SK-N-SH treated with all-trans-retinoic acid at 6 μM for 48 hours (cell line): Measurements from ENCODE around the gene SMC1B.

Experiments
- PATZ1 ChIP-seq: fragments of 250-450 bp; sonication (Bioruptor Pico); IDR thresholded peaks from 2 replicates; pipeline ENCODE4 v1.8.0; 2020; ENCODE audit warnings: mild to moderate bottlenecking, moderate library complexity, borderline replicate concordance
- ZC3H10 ChIP-seq: fragments of 250-450 bp; sonication (Bioruptor Pico); IDR thresholded peaks from 2 replicates; pipeline ENCODE4 v1.5.1; 2021; ENCODE audit warnings: mild to moderate bottlenecking, moderate library complexity
- ZNF8 ChIP-seq: fragments of 450-650 bp; formaldehyde crosslinking; IDR thresholded peaks from 2 replicates; pipeline ENCODE4 v1.5.0; 2020; ENCODE audit warnings: mild to moderate bottlenecking, moderate library complexity

- no peak for TF ChIP-seq PATZ1 (CRISPR knock-in tag)
- no peak for TF ChIP-seq ZNF8 (CRISPR knock-in tag)
- no peak for TF ChIP-seq ZC3H10 (CRISPR knock-in tag)
Observed at GRCh38 chr22:45358127-45358526, 55.3 kb downstream of the SMC1B start.
